OCI-LY3 (cell line): ENCODE measurements around the gene PYM1.

Experiments used
- H2AFZ ChIP-seq: fragments of 200-600, 300-600 bp; shearing (Covaris generic); 2 replicates; pipeline ENCODE4 v1.6.0; 2014; ENCODE audit warnings: antibody characterized with exemption, low read depth, low read length
- H3K27ac ChIP-seq: fragments of 200-600, 300-600 bp; sonication (generic); 2 replicates; pipeline ENCODE4 v1.5.1; 2014; ENCODE audit warnings: mild to moderate bottlenecking, low read length, moderate library complexity, mixed read lengths
- H3K27me3 ChIP-seq: fragments of 200-600, 300-600 bp; sonication (generic); 2 replicates; pipeline ENCODE4 v1.6.1; 2014; ENCODE audit warnings: low read depth, low read length, mixed read lengths
- H3K36me3 ChIP-seq: fragments of 200-600, 300-600 bp; sonication (generic); replicated peaks from 2 replicates; pipeline ENCODE3; 2014; ENCODE audit warnings: low read depth, low read length, mixed read lengths
- H3K4me1 ChIP-seq: fragments of 300-600, 200-600 bp; sonication (generic); 2 replicates; pipeline ENCODE4 v1.6.1; 2014; ENCODE audit warnings: low read length, mixed read lengths
- H3K4me2 ChIP-seq: fragments of 200-600, 300-600 bp; sonication (generic); 2 replicates; pipeline ENCODE4 v1.6.1; 2014; ENCODE audit warnings: low read length, mixed read lengths
- H3K4me3 ChIP-seq: fragments of 300-600, 200-600 bp; sonication (generic); 2 replicates; pipeline ENCODE4 v1.5.1; 2014; ENCODE audit warnings: antibody characterized with exemption, mild to moderate bottlenecking, low read length, moderate library complexity
- H3K79me2 ChIP-seq: fragments of 300-600, 200-600 bp; shearing (Covaris generic); 2 replicates; pipeline ENCODE4 v1.6.1; 2014; ENCODE audit warnings: mild to moderate bottlenecking, low read length, mixed read lengths
- H3K9ac ChIP-seq: fragments of 300-600, 200-600 bp; shearing (Covaris generic); 2 replicates; pipeline ENCODE4 v1.6.0; 2014; ENCODE audit warnings: mild to moderate bottlenecking, low read length, moderate library complexity
- H3K9me3 ChIP-seq: fragments of 200-600, 300-600 bp; shearing (Covaris generic); 2 replicates; pipeline ENCODE4 v1.6.1; 2014; ENCODE audit warnings: low read length, mixed read lengths; ENCODE audit not compliant: insufficient read depth
- H4K20me1 ChIP-seq: fragments of 200-600, 300-600 bp; sonication (generic); 2 replicates; pipeline ENCODE4 v1.6.1; 2016; ENCODE audit warnings: low read length, mixed read lengths; ENCODE audit not compliant: insufficient read depth
- CTCF ChIP-seq: fragments of 200-600, 300-600 bp; sonication (generic); IDR thresholded peaks from 2 replicates; pipeline ENCODE4 v1.5.1; 2014; ENCODE audit warnings: antibody characterized with exemption, low read length, low read depth
- EZH2phosphoT487 ChIP-seq: fragments of 200-600 bp; shearing (Covaris generic); IDR thresholded peaks from 2 replicates; pipeline ENCODE4 v1.6.1; 2018; ENCODE audit warnings: antibody characterized with exemption, mixed run types, low read depth

Gene PYM1

GRCh38 chr12:55938826-55939501 is 11.3 kb upstream of the PYM1 start:
- H3K27me3 ChIP-seq = no peaks in the 10 kb centered on the region
- H3K9me3 ChIP-seq = no peaks in the 10 kb centered on the region
- no peak overlapping the region for H2AFZ ChIP-seq
- no peaks in the 10 kb centered on the region for H3K36me3 ChIP-seq
- H3K79me2 ChIP-seq = no peaks in the 10 kb centered on the region
- no peak for TF ChIP-seq CTCF
- TF ChIP-seq EZH2phosphoT487 = no peak
- no peak overlapping the region for H3K9ac ChIP-seq
- H4K20me1 ChIP-seq = no peaks in the 10 kb centered on the region
- H3K4me3 ChIP-seq = no peak overlapping the region
- H3K27ac ChIP-seq = no peak overlapping the region
- peaks cover 5% of the 10 kb centered on the region; the same call in 1 of the 2 replicates for H3K4me1 ChIP-seq
- no peak overlapping the region for H3K4me2 ChIP-seq

GRCh38 chr12:55937981-55938380 is 10.3 kb upstream of the PYM1 start:
- Histone ChIP-seq H2AFZ (no peak overlapping the region), H3K4me1 (peaks cover 5% of the 10 kb centered on the region; the same call in 1 of the 2 replicates), H3K27me3 (0 out of 2 replicates have a peak, but pooled peaks cover under 1% of the 10 kb centered on the region), H3K9ac (no peak overlapping the region), H3K9me3 (no peaks in the 10 kb centered on the region), H3K27ac (no peak overlapping the region), H3K4me3 (no peak overlapping the region), H3K4me2 (no peak overlapping the region), H3K79me2 (no peaks in the 10 kb centered on the region), H3K36me3 (no peaks in the 10 kb centered on the region), H4K20me1 (no peaks in the 10 kb centered on the region)
- TF ChIP-seq CTCF = no peak
- TF ChIP-seq EZH2phosphoT487 = no peak

GRCh38 chr12:55935738-55936151 is 8.1 kb upstream of the PYM1 start:
- Histone ChIP-seq H2AFZ (no peak overlapping the region), H3K9ac (no peak overlapping the region), H4K20me1 (no peaks in the 10 kb centered on the region), H3K79me2 (no peaks in the 10 kb centered on the region), H3K27me3 (peaks cover 3% of the 10 kb centered on the region; the same call in 1 of the 2 replicates), H3K9me3 (no peaks in the 10 kb centered on the region), H3K27ac (no peak overlapping the region), H3K4me2 (no peak overlapping the region), H3K4me3 (no peak overlapping the region), H3K4me1 (peaks cover 19% of the 10 kb centered on the region), H3K36me3 (no peaks in the 10 kb centered on the region)
- no peak for TF ChIP-seq CTCF

- H3K4me3 ChIP-seq = no peak overlapping the region
Observed at GRCh38 chr12:55934773-55935172, 7.1 kb upstream of the PYM1 start.

More at GRCh38 chr12:55934773-55935172, 7.1 kb upstream of the PYM1 start:
- H3K27me3 ChIP-seq = peaks cover 3% of the 10 kb centered on the region; the same call in 1 of the 2 replicates
- H3K4me1 ChIP-seq = peaks cover 23% of the 10 kb centered on the region
- no peak overlapping the region for H2AFZ ChIP-seq
- no peak overlapping the region for H3K27ac ChIP-seq
- no peaks in the 10 kb centered on the region for H4K20me1 ChIP-seq
- no peaks in the 10 kb centered on the region for H3K36me3 ChIP-seq
- no peaks in the 10 kb centered on the region for H3K79me2 ChIP-seq
- H3K4me2 ChIP-seq = no peak overlapping the region
- no peak for TF ChIP-seq CTCF
- no peak for TF ChIP-seq EZH2phosphoT487
- H3K9me3 ChIP-seq = peaks cover 3% of the 10 kb centered on the region; the same call in 1 of the 2 replicates
- no peak overlapping the region for H3K9ac ChIP-seq
